ENCODE data around the gene UBE2J1. TPM values are rescaled to one million over a fixed set of nuclear protein-coding genes. Genes with fewer than 3 reads are reported as not detected.
A peak's percentile ranks its signal among the peaks of the same experiment; 100 is the strongest.
"Not testable (repeated sequence)": the region's sequence is repeated elsewhere in the genome, so short reads cannot be mapped to it uniquely, and the experiment has no call there.

The UBE2J1 gene
- total RNA-seq, 1 donor from 2014 or later = 18.0 TPM

- intact Hi-C loops (cut with DNase I) = no loop called here
- no peak for DNase-seq (ENCODE audit: low spot score)
Measured at GRCh38 chr6:89298680-89299465, 53.6 kb downstream of the UBE2J1 start.

GRCh38 chr6:89297695-89298351, 54.7 kb downstream of the UBE2J1 start:
- intact Hi-C loops (cut with DNase I) = no loop called here
- DNase-seq (ENCODE audit: low spot score) = no peak

GRCh38 chr6:89295981-89296380, 56.5 kb downstream of the UBE2J1 start:
- no peak for DNase-seq (ENCODE audit: low spot score)
- intact Hi-C loops (cut with DNase I) = no loop called here

- DNase-seq (ENCODE audit: low spot score); intact Hi-C loops (cut with DNase I): not testable (repeated sequence)
Measured at GRCh38 chr6:89295116-89295515, 57.4 kb downstream of the UBE2J1 start.

GRCh38 chr6:89291256-89291819, 61.2 kb downstream of the UBE2J1 start:
- intact Hi-C loops (cut with DNase I) = no loop called here
- DNase-seq (ENCODE audit: low spot score) = no peak

GRCh38 chr6:89290401-89291155, 61.9 kb downstream of the UBE2J1 start:
- peak; percentile 38 for DNase-seq (ENCODE audit: low spot score)
- intact Hi-C loops (cut with DNase I) = no loop called here

- no peak for DNase-seq (ENCODE audit: low spot score)
- intact Hi-C loops (cut with DNase I) = no loop called here
Measured at GRCh38 chr6:89289710-89290109, 62.8 kb downstream of the UBE2J1 start.

- intact Hi-C loops (cut with DNase I) = no loop called here
- DNase-seq (ENCODE audit: low spot score) = no peak
Measured at GRCh38 chr6:89287351-89288028, 65.0 kb downstream of the UBE2J1 start.

- no peak for DNase-seq (ENCODE audit: low spot score)
- intact Hi-C loops (cut with DNase I) = no loop called here
Measured at GRCh38 chr6:89286516-89286915, 66.0 kb downstream of the UBE2J1 start.

- intact Hi-C loops (cut with DNase I) = no loop called here
Measured at GRCh38 chr6:89284963-89285735, 67.4 kb downstream of the UBE2J1 start.

GRCh38 chr6:89284081-89284480, 68.4 kb downstream of the UBE2J1 start:
- DNase-seq (ENCODE audit: low spot score) = no peak
- intact Hi-C loops (cut with DNase I) = no loop called here

More at GRCh38 chr6:89284963-89285735, 67.4 kb downstream of the UBE2J1 start:
- no peak for DNase-seq (ENCODE audit: low spot score)

GRCh38 chr6:89282749-89283148, 69.8 kb downstream of the UBE2J1 start:
- intact Hi-C loops (cut with DNase I) = no loop called here
- no peak for DNase-seq (ENCODE audit: low spot score)

GRCh38 chr6:89281779-89282246, 70.7 kb downstream of the UBE2J1 start:
- peak; percentile 84 for DNase-seq (ENCODE audit: low spot score)
- intact Hi-C loops (cut with DNase I) = no loop called here

- intact Hi-C loops (cut with DNase I) = no loop called here
- DNase-seq (ENCODE audit: low spot score) = no peak
Measured at GRCh38 chr6:89278956-89279355, 73.6 kb downstream of the UBE2J1 start.

Other genes with a start within 250 kb of the UBE2J1 start
- gene SRSF12, start 234.7 kb downstream of the UBE2J1 start, total RNA-seq = 0.40 TPM
- 13.0 TPM for gene PM20D2, start 206.7 kb downstream of the UBE2J1 start, total RNA-seq
- not detected for gene GABRR1, start 135.4 kb downstream of the UBE2J1 start, total RNA-seq
- 1.7 TPM for gene GABRR2, start 37.4 kb downstream of the UBE2J1 start, total RNA-seq
- gene RRAGD, start 59.6 kb upstream of the UBE2J1 start, total RNA-seq = 90.5 TPM
- gene ANKRD6, start 80.4 kb upstream of the UBE2J1 start, total RNA-seq = 6.5 TPM